ENCODE measurements around the gene SCAANT1. TPM values are rescaled to one million over a fixed set of nuclear protein-coding genes. Genes with fewer than 3 reads are reported as not detected.
A peak's percentile ranks its signal among the peaks of the same experiment; 100 is the strongest.

SCAANT1 gene
- total RNA-seq, 1 donor from 2014 or later: not detected

DNA sequence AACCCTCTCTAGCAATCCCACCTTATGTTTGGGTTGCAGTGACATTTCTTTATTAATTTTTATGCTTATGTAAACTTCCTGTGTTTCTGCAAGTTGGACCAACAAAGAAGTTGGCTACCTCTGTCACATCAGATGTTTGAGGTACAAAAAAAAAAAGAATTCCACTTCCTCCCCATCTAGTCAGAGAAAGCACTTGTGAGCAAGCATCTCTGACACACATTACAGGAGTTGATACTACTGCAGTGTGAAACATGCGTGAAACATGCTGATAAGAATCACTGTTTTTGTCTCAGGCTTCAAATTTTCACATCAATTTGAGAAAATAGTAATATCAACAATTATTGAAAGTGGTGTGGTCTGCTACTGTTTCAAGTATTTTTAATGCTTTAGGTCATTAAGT, 1.3 kb downstream of the SCAANT1 start:
- DNase-seq (ENCODE audit: low spot score): no peak
- peaks cover 5% of the 10 kb centered on the region for H3K27me3 Mint-ChIP-seq (ENCODE audit: unreplicated experiment)
- no peaks in the 10 kb centered on the region for H3K9me3 Mint-ChIP-seq (ENCODE audit: unreplicated experiment)
- H3K36me3 Mint-ChIP-seq (ENCODE audit: low read depth, unreplicated experiment): peaks cover 7% of the 10 kb centered on the region
- H3K4me1 Mint-ChIP-seq (ENCODE audit: unreplicated experiment): peaks cover 24% of the 10 kb centered on the region
- TF ChIP-seq, protein P1, sequence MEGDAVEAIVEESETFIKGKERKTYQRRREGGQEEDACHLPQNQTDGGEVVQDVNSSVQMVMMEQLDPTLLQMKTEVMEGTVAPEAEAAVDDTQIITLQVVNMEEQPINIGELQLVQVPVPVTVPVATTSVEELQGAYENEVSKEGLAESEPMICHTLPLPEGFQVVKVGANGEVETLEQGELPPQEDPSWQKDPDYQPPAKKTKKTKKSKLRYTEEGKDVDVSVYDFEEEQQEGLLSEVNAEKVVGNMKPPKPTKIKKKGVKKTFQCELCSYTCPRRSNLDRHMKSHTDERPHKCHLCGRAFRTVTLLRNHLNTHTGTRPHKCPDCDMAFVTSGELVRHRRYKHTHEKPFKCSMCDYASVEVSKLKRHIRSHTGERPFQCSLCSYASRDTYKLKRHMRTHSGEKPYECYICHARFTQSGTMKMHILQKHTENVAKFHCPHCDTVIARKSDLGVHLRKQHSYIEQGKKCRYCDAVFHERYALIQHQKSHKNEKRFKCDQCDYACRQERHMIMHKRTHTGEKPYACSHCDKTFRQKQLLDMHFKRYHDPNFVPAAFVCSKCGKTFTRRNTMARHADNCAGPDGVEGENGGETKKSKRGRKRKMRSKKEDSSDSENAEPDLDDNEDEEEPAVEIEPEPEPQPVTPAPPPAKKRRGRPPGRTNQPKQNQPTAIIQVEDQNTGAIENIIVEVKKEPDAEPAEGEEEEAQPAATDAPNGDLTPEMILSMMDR (IDR thresholded peaks at IDR 0.05; ENCODE audit: unreplicated experiment): no peak
- H3K27ac Mint-ChIP-seq (ENCODE audit: unreplicated experiment): peak overlapping the region; percentile 91
- H3K4me3 Mint-ChIP-seq (ENCODE audit: unreplicated experiment): peak overlapping the region; percentile 92

DNA sequence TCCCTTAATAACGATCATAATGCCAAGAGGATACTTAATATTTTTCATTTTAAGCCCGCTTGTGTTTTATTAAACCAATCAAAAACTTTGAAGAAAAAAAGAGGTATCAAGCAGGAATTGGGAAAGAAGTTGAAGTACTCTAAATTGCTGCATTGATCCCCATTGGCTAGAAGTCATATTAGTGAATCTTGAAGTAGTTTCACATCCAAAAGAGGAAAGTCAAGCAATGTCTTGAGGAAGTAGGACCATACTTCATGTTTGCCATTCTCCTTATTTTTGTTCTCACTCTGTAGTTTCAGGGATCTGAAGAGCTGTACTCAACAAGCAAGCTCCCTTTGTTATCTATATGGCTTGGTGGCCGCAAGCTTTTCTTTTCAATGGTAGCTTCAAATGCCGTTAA, 2.2 kb downstream of the SCAANT1 start:
- TF ChIP-seq, protein P1 (IDR thresholded peaks at IDR 0.05; ENCODE audit: unreplicated experiment): no peak
- H3K4me3 Mint-ChIP-seq (ENCODE audit: unreplicated experiment): no peak overlapping the region
- H3K36me3 Mint-ChIP-seq (ENCODE audit: low read depth, unreplicated experiment): peaks cover 7% of the 10 kb centered on the region
- no peak overlapping the region for H3K27ac Mint-ChIP-seq (ENCODE audit: unreplicated experiment)
- H3K27me3 Mint-ChIP-seq (ENCODE audit: unreplicated experiment): peaks cover 5% of the 10 kb centered on the region
- DNase-seq (ENCODE audit: low spot score): no peak
- H3K9me3 Mint-ChIP-seq (ENCODE audit: unreplicated experiment): no peaks in the 10 kb centered on the region
- peaks cover 24% of the 10 kb centered on the region for H3K4me1 Mint-ChIP-seq (ENCODE audit: unreplicated experiment)

DNA sequence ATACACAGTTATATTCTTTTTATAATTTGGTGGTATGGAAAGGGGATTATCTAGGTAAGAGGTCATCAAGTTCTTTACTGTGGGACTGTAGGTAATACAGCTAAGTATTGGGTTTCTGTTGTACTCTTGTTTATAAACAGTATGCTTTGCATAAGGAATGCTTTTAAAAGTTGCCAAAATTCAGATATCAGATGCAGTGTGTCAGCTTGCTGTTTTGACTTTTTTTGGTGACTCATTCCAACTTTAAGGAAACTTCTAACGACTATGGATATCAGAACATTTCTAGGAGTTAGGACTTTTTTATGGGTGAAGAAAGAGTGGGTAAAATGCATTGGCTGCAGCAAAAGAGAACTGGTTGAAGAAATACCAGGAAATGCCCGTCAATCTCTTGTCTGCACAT, 2.8 kb downstream of the SCAANT1 start:
- Mint-ChIP-seq H3K27me3 (ENCODE audit: unreplicated experiment) (peaks cover 5% of the 10 kb centered on the region), H3K4me1 (ENCODE audit: unreplicated experiment) (peaks cover 24% of the 10 kb centered on the region)

DNA sequence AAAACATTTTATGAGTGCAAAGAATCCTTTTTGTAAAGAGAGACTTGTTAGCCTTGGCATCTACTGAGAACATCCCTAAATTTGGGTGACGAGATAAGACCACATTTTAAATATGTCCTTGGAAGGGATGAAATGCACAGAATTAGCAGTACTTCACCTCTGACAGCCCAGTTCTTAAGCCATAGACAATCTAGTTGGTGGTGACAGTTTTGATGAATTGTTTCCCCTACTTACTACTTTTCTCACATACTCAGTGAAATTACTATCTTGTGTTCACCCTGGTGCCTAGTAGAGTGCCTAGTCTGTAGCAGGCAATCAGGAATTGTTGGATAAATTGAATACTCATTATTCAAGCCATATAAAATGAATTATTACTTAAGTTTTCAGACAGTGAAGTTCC, 3.4 kb downstream of the SCAANT1 start:
- peaks cover 5% of the 10 kb centered on the region for H3K27me3 Mint-ChIP-seq (ENCODE audit: unreplicated experiment)
- H3K4me3 Mint-ChIP-seq (ENCODE audit: unreplicated experiment): no peak overlapping the region
- no peak for DNase-seq (ENCODE audit: low spot score)
- TF ChIP-seq, protein P1 (IDR thresholded peaks at IDR 0.05; ENCODE audit: unreplicated experiment): no peak
- H3K4me1 Mint-ChIP-seq (ENCODE audit: unreplicated experiment): peaks cover 24% of the 10 kb centered on the region
- no peaks in the 10 kb centered on the region for H3K9me3 Mint-ChIP-seq (ENCODE audit: unreplicated experiment)
- H3K27ac Mint-ChIP-seq (ENCODE audit: unreplicated experiment): no peak overlapping the region
- H3K36me3 Mint-ChIP-seq (ENCODE audit: low read depth, unreplicated experiment): peaks cover 2% of the 10 kb centered on the region

More for the DNA sequence above, 2.8 kb downstream of the SCAANT1 start:
- Mint-ChIP-seq H3K36me3 (ENCODE audit: low read depth, unreplicated experiment) (peaks cover 7% of the 10 kb centered on the region), H3K27ac (ENCODE audit: unreplicated experiment) (no peak overlapping the region), H3K4me3 (ENCODE audit: unreplicated experiment) (no peak overlapping the region), H3K9me3 (ENCODE audit: unreplicated experiment) (no peaks in the 10 kb centered on the region)
- DNase-seq (ENCODE audit: low spot score): no peak
- TF ChIP-seq, protein P1 (IDR thresholded peaks at IDR 0.05; ENCODE audit: unreplicated experiment): no peak

DNA sequence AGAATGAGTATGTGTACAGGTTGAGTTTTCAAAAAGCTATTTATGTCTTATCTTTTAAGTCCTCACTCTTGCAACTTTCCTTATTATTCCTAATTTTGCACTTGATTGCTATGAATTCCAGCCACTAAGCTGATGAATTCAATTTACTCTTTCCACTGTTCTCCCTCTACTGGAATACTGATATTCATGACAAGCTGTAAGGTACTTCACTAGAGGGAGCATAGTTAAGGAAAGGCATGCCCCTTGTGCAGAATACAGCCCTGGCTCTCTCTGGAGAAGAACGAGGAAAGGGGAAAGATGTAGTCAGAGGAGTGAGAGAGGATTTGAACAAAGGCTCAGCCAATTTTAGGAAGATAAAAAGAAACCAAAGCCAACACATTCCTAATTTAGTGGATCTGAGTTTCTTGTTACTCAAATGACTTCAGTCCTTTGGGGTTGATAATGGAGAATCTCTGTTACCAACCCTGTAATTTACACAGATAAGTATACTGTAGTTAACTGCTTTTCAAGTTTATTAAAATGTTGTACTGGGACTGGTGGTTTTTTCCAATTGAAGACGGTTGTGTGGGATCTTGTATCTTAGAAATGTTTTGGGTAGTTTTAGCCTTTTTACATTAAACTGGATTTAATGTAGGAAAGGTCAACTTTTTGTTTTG, 4.0 kb downstream of the SCAANT1 start:
- Mint-ChIP-seq H3K27ac (ENCODE audit: unreplicated experiment) (no peak overlapping the region), H3K27me3 (ENCODE audit: unreplicated experiment) (peaks cover 5% of the 10 kb centered on the region), H3K4me3 (ENCODE audit: unreplicated experiment) (no peak overlapping the region), H3K4me1 (ENCODE audit: unreplicated experiment) (peaks cover 18% of the 10 kb centered on the region), H3K36me3 (ENCODE audit: low read depth, unreplicated experiment) (no peaks in the 10 kb centered on the region), H3K9me3 (ENCODE audit: unreplicated experiment) (no peaks in the 10 kb centered on the region)
- TF ChIP-seq, protein P1 (IDR thresholded peaks at IDR 0.05; ENCODE audit: unreplicated experiment): no peak
- DNase-seq (ENCODE audit: low spot score): no peak

All from endothelial cell (in vitro differentiated cells).